ENCODE data around the gene RALGDS. TPM values are rescaled to one million over a fixed set of nuclear protein-coding genes. Genes with fewer than 3 reads are reported as not detected.
"Not testable (repeated sequence)": the region's sequence is repeated elsewhere in the genome, so short reads cannot be mapped to it uniquely, and the experiment has no call there.

The RALGDS gene
- 33.7 TPM for total RNA-seq
- long read RNA-seq, transcript RALGDS-201 (18 exons, 3,598 nt), result major isoform, 9 of 53 reads
- long read RNA-seq, transcript RALGDS-205 (18 exons, 3,801 nt), result minor isoform, 5 of 53 reads
- long read RNA-seq, transcript RALGDS-202 (18 exons, 3,634 nt), result minor isoform, 6 of 53 reads
- long read RNA-seq, partial matches to known transcripts, result 6 of 53 reads
- long read RNA-seq, other reads (novel, unspliced or antisense), result 26 of 53 reads

GRCh38 chr9:133121198-133121914 lies at the start of gene RALGDS:
RALGDS (minus strand) TSS chr9:133121240; CDS start chr9:133121154, 86 bp downstream.
- ATAC-seq (peak; percentile 86), DNase-seq (ENCODE audit: missing footprints) (peak; percentile 95)
- intact Hi-C loops (cut with DNase I), result loop anchor here (2.0 kb wide), 1 partner anchor 23 kb away; no protein-coding TSS in a partner anchor

- no peak for ATAC-seq
- intact Hi-C loops (cut with DNase I), result no loop called here
Observed at GRCh38 chr9:133170716-133171115, 49.7 kb upstream of the RALGDS start.

GRCh38 chr9:133169687-133170086 lies 48.6 kb upstream of the RALGDS start:
- intact Hi-C loops (cut with DNase I); DNase-seq (ENCODE audit: missing footprints); ATAC-seq: not testable (repeated sequence)

More at GRCh38 chr9:133170716-133171115, 49.7 kb upstream of the RALGDS start:
- DNase-seq (ENCODE audit: missing footprints), result no peak

- no peak for ATAC-seq
- no peak for DNase-seq (ENCODE audit: missing footprints)
- intact Hi-C loops (cut with DNase I), result no loop called here
Observed at GRCh38 chr9:133169102-133169501, 48.1 kb upstream of the RALGDS start.

- DNase-seq (ENCODE audit: missing footprints) (no peak), ATAC-seq (no peak)
- intact Hi-C loops (cut with DNase I), result no loop called here
Observed at GRCh38 chr9:133168432-133168831, 47.4 kb upstream of the RALGDS start.

GRCh38 chr9:133167769-133168168 lies 46.7 kb upstream of the RALGDS start:
- intact Hi-C loops (cut with DNase I), result no loop called here
- DNase-seq (ENCODE audit: missing footprints) (no peak), ATAC-seq (no peak)

GRCh38 chr9:133167096-133167730 lies 46.2 kb upstream of the RALGDS start:
- intact Hi-C loops (cut with DNase I), result no loop called here
- DNase-seq (ENCODE audit: missing footprints) (no peak), ATAC-seq (no peak)

GRCh38 chr9:133166392-133166791 lies 45.4 kb upstream of the RALGDS start:
- ATAC-seq (no peak), DNase-seq (ENCODE audit: missing footprints) (no peak)
- intact Hi-C loops (cut with DNase I), result no loop called here

GRCh38 chr9:133165452-133165730 lies 44.4 kb upstream of the RALGDS start:
- ATAC-seq (no peak), DNase-seq (ENCODE audit: missing footprints) (no peak)
- intact Hi-C loops (cut with DNase I), result no loop called here

GRCh38 chr9:133164191-133164590 lies 43.2 kb upstream of the RALGDS start:
- no peak for DNase-seq (ENCODE audit: missing footprints)
- intact Hi-C loops (cut with DNase I), result no loop called here
- ATAC-seq, result no peak

- ATAC-seq, result peak; percentile 76
- intact Hi-C loops (cut with DNase I), result no loop called here
- DNase-seq (ENCODE audit: missing footprints), result peak; percentile 93
Observed at GRCh38 chr9:133163504-133164172, 42.6 kb upstream of the RALGDS start, which contains the start of gene GBGT1. GBGT1 (minus strand) TSS chr9:133163914; CDS start chr9:133162412, 1,502 bp downstream.

- intact Hi-C loops (cut with DNase I), result no loop called here
- DNase-seq (ENCODE audit: missing footprints), result no peak
- peak; percentile 18 for ATAC-seq
Observed at GRCh38 chr9:133162861-133163503, 41.9 kb upstream of the RALGDS start.

- intact Hi-C loops (cut with DNase I), result no loop called here
- ATAC-seq (no peak), DNase-seq (ENCODE audit: missing footprints) (no peak)
Observed at GRCh38 chr9:133161547-133161950, 40.5 kb upstream of the RALGDS start.

- DNase-seq (ENCODE audit: missing footprints) (no peak), ATAC-seq (peak; percentile 74)
- intact Hi-C loops (cut with DNase I), result no loop called here
Observed at GRCh38 chr9:133160742-133161546, 39.9 kb upstream of the RALGDS start.

GRCh38 chr9:133158695-133159094 lies 37.7 kb upstream of the RALGDS start:
- intact Hi-C loops (cut with DNase I), result no loop called here
- no peak for DNase-seq (ENCODE audit: missing footprints)

GRCh38 chr9:133155156-133155555 lies 34.1 kb upstream of the RALGDS start:
- no peak for DNase-seq (ENCODE audit: missing footprints)
- intact Hi-C loops (cut with DNase I), result no loop called here
- ATAC-seq, result no peak

More at GRCh38 chr9:133158695-133159094, 37.7 kb upstream of the RALGDS start:
- ATAC-seq, result no peak

- intact Hi-C loops (cut with DNase I), result no loop called here
- DNase-seq (ENCODE audit: missing footprints), result no peak
Observed at GRCh38 chr9:133154097-133154989, 33.3 kb upstream of the RALGDS start.

More at GRCh38 chr9:133154097-133154989, 33.3 kb upstream of the RALGDS start:
- ATAC-seq, result no peak
